WERI-Rb-1 (cell line): ENCODE data around the gene ASCC3.

Experiments
- DNase-seq: peaks from one replicate; pipeline ENCODE4 v3.0.0-alpha.2; 2020
- H3K27ac ChIP-seq: fragments of 250-450 bp; sonication (Bioruptor Pico); 2 replicates; pipeline ENCODE4 v1.5.1; 2020; ENCODE audit warnings: mild to moderate bottlenecking, moderate library complexity
- H3K27me3 ChIP-seq: fragments of 250-450 bp; sonication (Bioruptor Pico); 2 replicates; pipeline ENCODE4 v1.5.1; 2021; ENCODE audit warnings: mild to moderate bottlenecking, low read depth, moderate library complexity; ENCODE audit not compliant: insufficient read depth, severe bottlenecking
- H3K36me3 ChIP-seq: fragments of 250-450 bp; sonication (Bioruptor Pico); 2 replicates; pipeline ENCODE4 v1.5.1; 2020; ENCODE audit warnings: mild to moderate bottlenecking, moderate library complexity
- H3K4me3 ChIP-seq: 2 replicates; pipeline ENCODE4 v1.5.1; 2011; ENCODE audit warnings: low read depth, mild to moderate bottlenecking, control low read depth, low read length
- H3K9me3 ChIP-seq: fragments of 250-450 bp; sonication (Bioruptor Pico); 2 replicates; pipeline ENCODE4 v1.5.1; 2021; ENCODE audit warnings: mild to moderate bottlenecking, moderate library complexity; ENCODE audit not compliant: severe bottlenecking
- TF ChIP-seq, protein P1 (sequence below): IDR thresholded peaks from 2 replicates; pipeline ENCODE4 v1.5.1; 2011; ENCODE audit warnings: low read depth, mild to moderate bottlenecking, control low read depth, inconsistent platforms, low read length

The ASCC3 gene

DNA sequence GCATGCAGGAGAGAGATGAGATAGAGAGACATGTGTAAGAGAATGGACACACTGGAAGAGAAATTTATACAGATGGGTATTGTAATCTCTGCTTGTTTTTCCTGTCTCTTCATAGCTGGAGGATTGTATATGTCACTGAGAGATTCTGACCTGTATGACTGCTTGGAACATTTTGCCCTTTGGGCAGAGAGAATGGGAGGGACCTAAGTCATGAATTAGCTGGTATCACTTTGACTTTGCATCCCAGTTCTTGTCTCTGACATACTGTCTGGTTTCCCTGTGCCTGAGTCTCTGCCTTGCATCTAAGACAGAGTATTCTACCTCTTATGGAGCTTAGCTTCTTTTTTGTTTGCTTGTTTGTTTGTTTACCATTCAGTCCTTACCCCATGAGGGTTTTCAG is 37.0 kb upstream of the ASCC3 start:
- no peak overlapping the region for H3K4me3 ChIP-seq
- TF ChIP-seq, protein P1, sequence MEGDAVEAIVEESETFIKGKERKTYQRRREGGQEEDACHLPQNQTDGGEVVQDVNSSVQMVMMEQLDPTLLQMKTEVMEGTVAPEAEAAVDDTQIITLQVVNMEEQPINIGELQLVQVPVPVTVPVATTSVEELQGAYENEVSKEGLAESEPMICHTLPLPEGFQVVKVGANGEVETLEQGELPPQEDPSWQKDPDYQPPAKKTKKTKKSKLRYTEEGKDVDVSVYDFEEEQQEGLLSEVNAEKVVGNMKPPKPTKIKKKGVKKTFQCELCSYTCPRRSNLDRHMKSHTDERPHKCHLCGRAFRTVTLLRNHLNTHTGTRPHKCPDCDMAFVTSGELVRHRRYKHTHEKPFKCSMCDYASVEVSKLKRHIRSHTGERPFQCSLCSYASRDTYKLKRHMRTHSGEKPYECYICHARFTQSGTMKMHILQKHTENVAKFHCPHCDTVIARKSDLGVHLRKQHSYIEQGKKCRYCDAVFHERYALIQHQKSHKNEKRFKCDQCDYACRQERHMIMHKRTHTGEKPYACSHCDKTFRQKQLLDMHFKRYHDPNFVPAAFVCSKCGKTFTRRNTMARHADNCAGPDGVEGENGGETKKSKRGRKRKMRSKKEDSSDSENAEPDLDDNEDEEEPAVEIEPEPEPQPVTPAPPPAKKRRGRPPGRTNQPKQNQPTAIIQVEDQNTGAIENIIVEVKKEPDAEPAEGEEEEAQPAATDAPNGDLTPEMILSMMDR, result no peak
- no peaks in the 10 kb centered on the region for H3K27me3 ChIP-seq
- H3K27ac ChIP-seq, result no peak overlapping the region
- no peak for DNase-seq
- H3K36me3 ChIP-seq, result no peaks in the 10 kb centered on the region
- H3K9me3 ChIP-seq, result no peaks in the 10 kb centered on the region

GRCh38 chr6:100915876-100916275 is 34.7 kb upstream of the ASCC3 start:
- no peak for DNase-seq
- H3K9me3 ChIP-seq, result no peaks in the 10 kb centered on the region
- no peak overlapping the region for H3K27ac ChIP-seq
- no peak overlapping the region for H3K4me3 ChIP-seq
- H3K27me3 ChIP-seq, result no peaks in the 10 kb centered on the region
- no peaks in the 10 kb centered on the region for H3K36me3 ChIP-seq
- TF ChIP-seq, protein P1, result no peak

- no peaks in the 10 kb centered on the region for H3K27me3 ChIP-seq
- no peak overlapping the region for H3K4me3 ChIP-seq
Observed at GRCh38 chr6:100913400-100914276, 32.5 kb upstream of the ASCC3 start.

GRCh38 chr6:100906325-100906724 is 25.2 kb upstream of the ASCC3 start:
- Histone ChIP-seq H3K36me3 (no peaks in the 10 kb centered on the region), H3K4me3 (no peak overlapping the region), H3K27me3 (no peaks in the 10 kb centered on the region), H3K27ac (no peak overlapping the region), H3K9me3 (no peaks in the 10 kb centered on the region)
- TF ChIP-seq, protein P1, result no peak
- DNase-seq, result no peak

More at GRCh38 chr6:100913400-100914276, 32.5 kb upstream of the ASCC3 start:
- TF ChIP-seq, protein P1, result no peak
- DNase-seq, result no peak
- Histone ChIP-seq H3K27ac (no peak overlapping the region), H3K9me3 (no peaks in the 10 kb centered on the region), H3K36me3 (no peaks in the 10 kb centered on the region)

GRCh38 chr6:100905067-100905466 is 23.9 kb upstream of the ASCC3 start:
- Histone ChIP-seq H3K27ac (no peak overlapping the region), H3K4me3 (no peak overlapping the region), H3K36me3 (no peaks in the 10 kb centered on the region), H3K9me3 (no peaks in the 10 kb centered on the region), H3K27me3 (no peaks in the 10 kb centered on the region)
- TF ChIP-seq, protein P1, result no peak
- DNase-seq, result no peak

DNA sequence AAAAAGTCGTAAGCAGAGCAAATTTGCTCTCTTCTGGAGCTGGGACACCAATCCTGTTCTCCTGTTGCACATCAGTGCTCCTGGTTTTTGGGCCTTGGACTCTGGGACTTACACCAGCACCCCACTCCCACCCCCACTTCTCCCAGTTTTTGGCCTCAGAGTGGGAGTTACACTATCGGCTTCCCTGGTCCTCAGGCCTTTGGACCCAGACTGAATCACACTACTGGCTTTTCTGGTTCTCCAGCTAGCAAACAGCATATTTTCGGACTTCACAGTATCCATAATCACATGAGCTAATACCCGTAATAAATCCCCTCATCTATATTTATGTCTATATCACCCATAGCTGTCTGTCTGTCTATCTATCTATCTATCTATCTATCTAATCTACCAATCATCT is 23.2 kb upstream of the ASCC3 start:
- no peaks in the 10 kb centered on the region for H3K36me3 ChIP-seq
- DNase-seq, result no peak
- no peak overlapping the region for H3K4me3 ChIP-seq
- no peak overlapping the region for H3K27ac ChIP-seq
- TF ChIP-seq, protein P1, result no peak
- no peaks in the 10 kb centered on the region for H3K27me3 ChIP-seq
- H3K9me3 ChIP-seq, result no peaks in the 10 kb centered on the region
